GM12878 (cell line): ENCODE results near the gene ATG9A. TPM values are rescaled to one million over a fixed set of nuclear protein-coding genes. Genes with fewer than 3 reads are reported as not detected.

Experiments used
- BHLHE40 ChIP-seq, 2 experiments: fragments of 450-650 bp in 1 of 2; IDR thresholded peaks; 2 replicates each; pipeline ENCODE4 v1.6.1; 2011 to 2017; ENCODE audit warnings: low read depth in 2 of 2, borderline replicate concordance in 1 of 2, improper control_type of control experiment in 1 of 2, low read length in 1 of 2, mild to moderate bottlenecking in 1 of 2
- CBX3 ChIP-seq: fragments of 200-600 bp; sonication (generic); IDR thresholded peaks from 2 replicates; pipeline ENCODE4 v1.6.1; 2016; ENCODE audit warnings: low read depth, borderline replicate concordance
- CBX5 ChIP-seq: sonication (generic); IDR thresholded peaks from 2 replicates; pipeline ENCODE4 v1.6.1; 2016; ENCODE audit warnings: low read depth, moderate library complexity, mild to moderate bottlenecking, inconsistent platforms
- EED ChIP-seq: sonication (generic); IDR thresholded peaks from 2 replicates; pipeline ENCODE4 v1.6.1; 2016; ENCODE audit warnings: antibody characterized with exemption, low read depth
- EGR1 ChIP-seq, 2 experiments: IDR thresholded peaks; 1 replicate in 1 of 2; 2 replicates in 1 of 2; pipeline ENCODE4 v1.6.1; 2011 to 2012; ENCODE audit warnings: low read depth in 2 of 2, low read length in 2 of 2, borderline replicate concordance in 1 of 2, mild to moderate bottlenecking in 1 of 2, moderate library complexity in 1 of 2
- EZH2 ChIP-seq: IDR thresholded peaks from 2 replicates; pipeline ENCODE4 v1.6.1; 2012; ENCODE audit warnings: low read depth, mild to moderate bottlenecking, control low read depth, inconsistent platforms, low read length, borderline replicate concordance; ENCODE audit not compliant: control insufficient read depth
- GABPA ChIP-seq: IDR thresholded peaks from 2 replicates; pipeline ENCODE4 v1.6.1; 2014; ENCODE audit warnings: antibody characterized with exemption, low read depth, mild to moderate bottlenecking, inconsistent platforms
- GATAD2B ChIP-seq: fragments of 450-650 bp; conservative IDR thresholded peaks from 2 replicates; pipeline ENCODE4 v1.6.1; 2017; ENCODE audit warnings: low read depth, mild to moderate bottlenecking, moderate library complexity
- HDAC2 ChIP-seq: fragments of 200-600 bp; sonication (generic); IDR thresholded peaks from 2 replicates; pipeline ENCODE4 v1.6.1; 2017
- JUND ChIP-seq: IDR thresholded peaks from 2 replicates; pipeline ENCODE4 v1.6.1; 2012; ENCODE audit warnings: low read depth, mild to moderate bottlenecking, low read length, improper control_type of control experiment, moderate library complexity
- KDM1A ChIP-seq: fragments of 200-600 bp; sonication (generic); IDR thresholded peaks from 2 replicates; pipeline ENCODE4 v1.6.1; 2016; ENCODE audit warnings: borderline replicate concordance
- KLF5 ChIP-seq: fragments of 450-650 bp; IDR thresholded peaks from 2 replicates; pipeline ENCODE4 v1.6.1; 2014; ENCODE audit warnings: mild to moderate bottlenecking; ENCODE audit not compliant: partially characterized antibody
- LARP7 ChIP-seq: fragments of 450-650 bp; IDR thresholded peaks from 2 replicates; pipeline ENCODE4 v1.6.1; 2017; ENCODE audit warnings: mild to moderate bottlenecking
- MYC ChIP-seq: IDR thresholded peaks from 2 replicates; pipeline ENCODE4 v1.6.1; 2011; ENCODE audit warnings: mild to moderate bottlenecking, low read length, moderate library complexity, inconsistent platforms; ENCODE audit not compliant: insufficient read depth, insufficient replicate concordance, insufficient read length, severe bottlenecking
- PAX8 ChIP-seq: fragments of 450-650 bp; IDR thresholded peaks from 2 replicates; pipeline ENCODE4 v1.6.1; 2017; ENCODE audit warnings: mild to moderate bottlenecking, moderate library complexity
- PML ChIP-seq: IDR thresholded peaks from 2 replicates; pipeline ENCODE4 v1.6.1; 2012; ENCODE audit warnings: low read length, inconsistent platforms
- POLR2AphosphoS2 ChIP-seq: IDR thresholded peaks from 2 replicates; pipeline ENCODE4 v1.6.1; 2011; ENCODE audit warnings: low read depth, mild to moderate bottlenecking, low read length, improper control_type of control experiment, moderate library complexity
- POLR2AphosphoS5 ChIP-seq: IDR thresholded peaks from 2 replicates; pipeline ENCODE4 v1.6.1; 2011; ENCODE audit warnings: mild to moderate bottlenecking, low read length, inconsistent platforms
- SIN3A ChIP-seq: IDR thresholded peaks from 2 replicates; pipeline ENCODE4 v1.6.1; 2012; ENCODE audit warnings: low read depth, low read length, improper control_type of control experiment
- SPI1 ChIP-seq: IDR thresholded peaks from 2 replicates; pipeline ENCODE4 v1.6.1; 2011; ENCODE audit warnings: low read depth, mild to moderate bottlenecking, low read length, moderate library complexity, borderline replicate concordance; ENCODE audit not compliant: insufficient read depth
- SRF ChIP-seq, 2 experiments: IDR thresholded peaks; 2 replicates each; pipeline ENCODE4 v1.6.1; 2011; ENCODE audit warnings: low read depth in 2 of 2, low read length in 2 of 2, mild to moderate bottlenecking in 1 of 2, moderate library complexity in 1 of 2
- TAF1 ChIP-seq: IDR thresholded peaks from 2 replicates; pipeline ENCODE4 v1.6.1; 2011; ENCODE audit warnings: mild to moderate bottlenecking, low read depth, low read length, borderline replicate concordance
- ZNF217 ChIP-seq: fragments of 450-650 bp; IDR thresholded peaks from 2 replicates; pipeline ENCODE4 v1.6.1; 2017; ENCODE audit warnings: antibody characterized with exemption, mild to moderate bottlenecking
- polyA plus RNA-seq, 11 experiments: library from polyadenylated mRNA; depleted of rRNA in 4 of 11; unstranded in 6 of 11; stranded (reverse) in 5 of 11; fragments of >200 nt; fragmentation: Nextera tagmentation in 4 of 11; fragmentation: Illumina TruSeq in 1 of 11; extraction: Ambion mirVana in 4 of 11; extraction: Trizol in 1 of 11; gene quantifications; 1 replicate in 1 of 11; 2 replicates in 10 of 11; pipeline versions ENCODE4 v1.2.1 to v1.2.3, GENCODE V29; 2011 to 2016; ENCODE audit warnings: inconsistent platforms in 2 of 11, missing spikeins in 2 of 11, low read depth in 1 of 11
- total RNA-seq, 4 experiments: library from RNA; depleted of rRNA in 3 of 4; stranded (reverse); fragments of >200 nt in 3 of 4; fragmentation: Illumina TruSeq in 1 of 4; extraction: Trizol in 1 of 4; gene quantifications; 2 replicates each; pipeline versions ENCODE4 v1.2.1 to v1.2.3, GENCODE V29; 2013 to 2021

Gene ATG9A
- total and polyA plus RNA-seq, 10 of the 15 experiments (the other 5 are each of a cell fraction or from before 2014, with no cell fraction given) = 0.16 to 37.5 (median 14.6) TPM; not detected in 1

GRCh38 chr2:219253753-219254589 is 24.5 kb upstream of the ATG9A start, which contains the start of gene TUBA4A (continued):
- TF ChIP-seq EZH2 (no peak), ZNF217 (0 out of 2 replicates have a peak, but pooled peaks have one; percentile 68), HDAC2 (no peak), LARP7 (peak; percentile 57), POLR2AphosphoS2 (peak; percentile 98), SRF (IDR thresholded peaks at IDR 0.05; ENCODE audit: low read depth in 2 of 2, low read length in 2 of 2) (0 out of 4 replicates have a peak, but pooled peaks of 1 of the 2 experiments have one; percentile 6), JUND (0 out of 2 replicates have a peak, but pooled peaks have one; percentile 10), TAF1 (peak; percentile 91), PML (peak; percentile 90), EED (no peak), GABPA (no peak), EGR1 (IDR thresholded peaks at IDR 0.05; ENCODE audit: borderline replicate concordance in 1 of 2, low read depth in 2 of 2, low read length in 2 of 2) (no peak), CBX3 (no peak), GATAD2B (peak; percentile 68), SPI1 (no peak), KDM1A (no peak), POLR2AphosphoS5 (peak; percentile 98), KLF5 (peak; percentile 31), PAX8 (no peak), BHLHE40 (IDR thresholded peaks at IDR 0.05; ENCODE audit: borderline replicate concordance in 1 of 2, low read depth in 2 of 2, low read length in 1 of 2) (0 out of 4 replicates have a peak, but pooled peaks of 1 of the 2 experiments have one; percentile 3), CBX5 (no peak), SIN3A (peak; percentile 13; the same call in 1 of the 2 replicates), MYC (no peak)
